HUES6 (cell line): Measurements from ENCODE around the gene CYP4F11.
"Not testable (repeated sequence)": the region's sequence is repeated elsewhere in the genome, so short reads cannot be mapped to it uniquely, and the experiment has no call there.

ENCODE experiments used
- H3K27ac ChIP-seq: 2 replicates; pipeline ENCODE4 v1.7.0; 2013; ENCODE audit warnings: low read depth, mild to moderate bottlenecking, low read length, inconsistent platforms
- H3K27me3 ChIP-seq: 2 replicates; pipeline ENCODE4 v1.6.1; 2013; ENCODE audit warnings: low read length; ENCODE audit not compliant: control insufficient read depth, insufficient read depth
- H3K36me3 ChIP-seq: 2 replicates; pipeline ENCODE4 v1.6.1; 2013; ENCODE audit warnings: low read length; ENCODE audit not compliant: control insufficient read depth, insufficient read depth
- H3K4me1 ChIP-seq: 2 replicates; pipeline ENCODE4 v1.6.1; 2013; ENCODE audit warnings: low read length; ENCODE audit not compliant: control insufficient read depth, insufficient read depth
- H3K4me3 ChIP-seq: 2 replicates; pipeline ENCODE4 v1.5.1; 2013; ENCODE audit warnings: low read depth, low read length
- H3K9ac ChIP-seq: one replicate; pipeline ENCODE4 v1.6.1; 2013; ENCODE audit warnings: mild to moderate bottlenecking, low read length
- H3K9me3 ChIP-seq: 2 replicates; pipeline ENCODE4 v1.6.1; 2013; ENCODE audit warnings: low read depth, low read length; ENCODE audit not compliant: control insufficient read depth, insufficient read depth

The CYP4F11 gene

GRCh38 chr19:15883329-15883728 is 51.0 kb downstream of the CYP4F11 start:
- H3K27me3 ChIP-seq: peaks cover 13% of the 10 kb centered on the region
- H3K4me1 ChIP-seq, H3K36me3 ChIP-seq, H3K4me3 ChIP-seq, H3K9me3 ChIP-seq, H3K27ac ChIP-seq, H3K9ac ChIP-seq: not testable (repeated sequence)

- Histone ChIP-seq H3K9ac (no peak overlapping the region), H3K27ac (no peak overlapping the region), H3K36me3 (no peaks in the 10 kb centered on the region), H3K27me3 (no peaks in the 10 kb centered on the region; the same call in 1 of the 2 replicates), H3K4me3 (no peak overlapping the region), H3K4me1 (no peaks in the 10 kb centered on the region), H3K9me3 (no peaks in the 10 kb centered on the region)
Measured at GRCh38 chr19:15874821-15875474, 59.4 kb downstream of the CYP4F11 start.

GRCh38 chr19:15873771-15874170 is 60.6 kb downstream of the CYP4F11 start:
- not testable (repeated sequence) for H3K4me1 ChIP-seq, H3K27me3 ChIP-seq, H3K36me3 ChIP-seq, H3K9me3 ChIP-seq, H3K9ac ChIP-seq, H3K4me3 ChIP-seq, H3K27ac ChIP-seq

- Histone ChIP-seq H3K4me1 (peaks cover 5% of the 10 kb centered on the region), H3K9me3 (no peaks in the 10 kb centered on the region), H3K27me3 (no peaks in the 10 kb centered on the region), H3K27ac (no peak overlapping the region), H3K4me3 (0 out of 2 replicates have a peak overlapping the region, but pooled peaks have one; percentile 6), H3K36me3 (no peaks in the 10 kb centered on the region), H3K9ac (no peak overlapping the region)
Measured at GRCh38 chr19:15871570-15871969, 62.8 kb downstream of the CYP4F11 start.

GRCh38 chr19:15869873-15870272 is 64.5 kb downstream of the CYP4F11 start:
- Histone ChIP-seq H3K4me1 (peaks cover 5% of the 10 kb centered on the region), H3K4me3 (no peak overlapping the region), H3K9ac (no peak overlapping the region), H3K27me3 (no peaks in the 10 kb centered on the region), H3K36me3 (no peaks in the 10 kb centered on the region), H3K9me3 (no peaks in the 10 kb centered on the region), H3K27ac (no peak overlapping the region)

GRCh38 chr19:15869109-15869555 is 65.2 kb downstream of the CYP4F11 start:
- no peak overlapping the region for H3K4me3 ChIP-seq
- no peaks in the 10 kb centered on the region for H3K9me3 ChIP-seq
- H3K9ac ChIP-seq: no peak overlapping the region
- peaks cover 5% of the 10 kb centered on the region for H3K4me1 ChIP-seq
- no peak overlapping the region for H3K27ac ChIP-seq
- H3K36me3 ChIP-seq: no peaks in the 10 kb centered on the region
- no peaks in the 10 kb centered on the region for H3K27me3 ChIP-seq

- no peaks in the 10 kb centered on the region; the same call in 1 of the 2 replicates for H3K9me3 ChIP-seq
- no peak overlapping the region for H3K27ac ChIP-seq
Measured at GRCh38 chr19:15866636-15867035, 67.7 kb downstream of the CYP4F11 start.

GRCh38 chr19:15864824-15865223 is 69.5 kb downstream of the CYP4F11 start:
- no peak overlapping the region for H3K27ac ChIP-seq
- H3K27me3 ChIP-seq: no peaks in the 10 kb centered on the region; the same call in 1 of the 2 replicates
- H3K9ac ChIP-seq: no peak overlapping the region
- no peaks in the 10 kb centered on the region for H3K36me3 ChIP-seq
- H3K9me3 ChIP-seq: no peaks in the 10 kb centered on the region; the same call in 1 of the 2 replicates
- H3K4me3 ChIP-seq: no peak overlapping the region
- peaks cover 7% of the 10 kb centered on the region for H3K4me1 ChIP-seq

More at GRCh38 chr19:15866636-15867035, 67.7 kb downstream of the CYP4F11 start:
- no peak overlapping the region for H3K9ac ChIP-seq
- H3K4me1 ChIP-seq: peaks cover 7% of the 10 kb centered on the region
- H3K4me3 ChIP-seq: no peak overlapping the region
- H3K27me3 ChIP-seq: no peaks in the 10 kb centered on the region
- no peaks in the 10 kb centered on the region for H3K36me3 ChIP-seq

GRCh38 chr19:15863272-15863671 is 71.1 kb downstream of the CYP4F11 start:
- Histone ChIP-seq H3K9ac (no peak overlapping the region), H3K27me3 (no peaks in the 10 kb centered on the region; the same call in 1 of the 2 replicates), H3K36me3 (no peaks in the 10 kb centered on the region), H3K4me1 (peaks cover 2% of the 10 kb centered on the region; the same call in 1 of the 2 replicates), H3K9me3 (no peaks in the 10 kb centered on the region; the same call in 1 of the 2 replicates), H3K27ac (no peak overlapping the region), H3K4me3 (no peak overlapping the region)

- Histone ChIP-seq H3K9me3 (no peaks in the 10 kb centered on the region; the same call in 1 of the 2 replicates), H3K27me3 (no peaks in the 10 kb centered on the region; the same call in 1 of the 2 replicates), H3K36me3 (no peaks in the 10 kb centered on the region), H3K4me1 (peaks cover 2% of the 10 kb centered on the region; the same call in 1 of the 2 replicates), H3K27ac (no peak overlapping the region), H3K4me3 (0 out of 2 replicates have a peak overlapping the region, but pooled peaks have one; percentile 5), H3K9ac (no peak overlapping the region)
Measured at GRCh38 chr19:15862444-15862843, 71.9 kb downstream of the CYP4F11 start.
